GM18517 (cell line): ENCODE results near the gene HSH2D.
"Not testable (repeated sequence)": the region's sequence is repeated elsewhere in the genome, so short reads cannot be mapped to it uniquely, and the experiment has no call there.

Source experiments
- ATAC-seq: cut with Tn5 transposase; IDR thresholded peaks from one replicate; pipeline ENCODE4 v1.9.1; 2021; ENCODE audit warnings: mild to moderate bottlenecking, moderate library complexity; ENCODE audit not compliant: unreplicated experiment

HSH2D gene, protein sequence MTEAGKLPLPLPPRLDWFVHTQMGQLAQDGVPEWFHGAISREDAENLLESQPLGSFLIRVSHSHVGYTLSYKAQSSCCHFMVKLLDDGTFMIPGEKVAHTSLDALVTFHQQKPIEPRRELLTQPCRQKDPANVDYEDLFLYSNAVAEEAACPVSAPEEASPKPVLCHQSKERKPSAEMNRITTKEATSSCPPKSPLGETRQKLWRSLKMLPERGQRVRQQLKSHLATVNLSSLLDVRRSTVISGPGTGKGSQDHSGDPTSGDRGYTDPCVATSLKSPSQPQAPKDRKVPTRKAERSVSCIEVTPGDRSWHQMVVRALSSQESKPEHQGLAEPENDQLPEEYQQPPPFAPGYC

DNA sequence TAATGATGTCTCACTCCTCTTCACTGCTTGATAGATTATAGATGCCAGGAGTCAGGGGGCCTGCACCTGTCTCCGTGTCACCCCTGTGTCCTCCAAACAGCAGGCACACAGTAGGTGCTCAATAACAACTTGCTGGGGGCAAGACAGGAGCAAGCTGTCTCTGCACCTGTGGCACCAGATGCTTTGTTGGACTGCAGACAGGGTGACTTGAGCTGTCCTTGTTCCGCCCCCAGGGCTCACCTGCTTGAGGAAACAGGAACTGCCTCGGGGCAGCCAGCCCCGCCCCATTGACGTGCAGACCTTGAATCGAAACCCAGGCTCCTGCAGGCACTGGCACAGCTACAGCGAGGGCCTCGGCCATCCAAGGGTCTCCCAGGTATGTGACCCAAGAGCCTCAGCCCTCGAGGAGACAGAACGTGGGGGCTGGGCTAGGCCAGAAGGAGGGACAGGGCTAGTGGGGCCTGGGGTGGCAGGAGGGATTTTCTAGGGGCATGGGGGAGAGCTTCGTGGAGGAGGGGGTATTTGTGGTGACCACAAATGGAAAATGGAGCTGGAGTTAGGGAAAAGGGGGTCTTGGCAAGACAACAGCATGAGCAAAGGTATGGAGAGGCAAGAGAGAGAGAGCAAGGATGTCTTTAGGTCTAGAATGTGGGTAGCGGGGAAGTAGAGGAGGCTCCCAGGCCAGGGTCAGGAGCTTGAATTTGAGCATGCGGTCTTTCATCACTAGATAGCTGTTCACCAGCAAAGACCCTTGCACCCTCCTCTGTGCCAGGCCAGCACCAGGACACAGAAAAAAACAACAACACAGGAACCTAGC, at the start of gene HSH2D:
Gene HSH2D (plus strand): TSS at position 287 of the 817 bp plus-strand sequence. CDS start 5,066 bp downstream, outside the sequence.
- ATAC-seq = peak; percentile 50

DNA sequence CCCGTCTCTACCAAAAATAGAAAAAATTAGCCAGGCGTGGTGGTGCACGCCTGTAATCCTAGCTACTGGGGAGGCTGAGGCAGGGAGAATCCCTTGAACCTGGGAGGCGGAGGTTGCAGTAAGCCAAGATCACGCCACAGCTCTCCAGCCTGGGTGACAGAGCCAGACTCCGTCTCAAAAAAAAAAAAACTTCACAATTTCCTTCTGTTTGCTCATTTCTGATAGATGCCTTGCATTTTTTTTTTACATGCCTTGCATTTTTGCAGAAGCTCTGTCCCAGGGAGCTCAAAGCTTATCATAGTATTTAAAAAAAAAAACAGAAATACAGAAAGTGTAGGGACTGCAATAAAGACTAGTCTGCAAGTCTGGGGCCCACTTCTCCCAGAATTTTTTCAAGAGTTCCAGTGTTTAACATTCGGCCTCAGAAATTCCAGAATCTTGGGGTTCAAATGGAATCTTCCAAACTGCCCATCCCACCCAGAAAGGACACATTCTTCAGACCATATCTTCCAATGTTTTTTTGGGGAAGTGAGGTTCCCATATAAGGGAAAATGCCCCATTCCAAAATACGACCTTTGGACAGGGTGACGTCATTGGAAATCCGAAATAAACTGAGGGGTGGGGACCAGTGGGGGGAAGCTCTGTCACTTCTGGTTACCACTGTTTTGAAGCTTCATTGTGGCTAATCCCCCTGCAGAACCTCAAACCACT, 49.0 kb upstream of the HSH2D start:
- no peak for ATAC-seq

DNA sequence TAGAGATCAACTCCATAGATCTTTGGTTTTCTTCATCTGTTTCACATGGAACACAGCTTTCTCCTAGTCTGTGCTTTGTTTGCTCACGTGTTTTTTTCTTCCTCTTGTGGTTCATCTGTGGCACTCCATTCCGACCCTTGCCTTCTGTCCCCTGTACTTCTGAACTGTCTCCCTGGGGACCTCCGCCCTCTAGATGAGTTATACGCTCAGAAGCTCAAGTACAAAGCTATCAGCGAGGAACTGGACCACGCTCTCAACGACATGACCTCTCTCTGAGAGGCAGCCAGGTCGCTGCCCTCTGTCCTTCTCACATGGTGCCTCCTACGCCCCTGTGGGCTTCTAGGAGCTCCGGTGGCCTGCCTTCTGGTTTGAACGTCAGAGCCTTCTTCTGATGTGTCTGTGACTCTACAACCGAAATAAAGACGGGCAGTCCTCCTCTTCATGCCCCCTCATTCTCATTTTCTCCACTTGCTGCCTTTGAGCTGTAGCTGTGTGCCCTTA, 48.4 kb upstream of the HSH2D start:
- ATAC-seq = no peak

DNA sequence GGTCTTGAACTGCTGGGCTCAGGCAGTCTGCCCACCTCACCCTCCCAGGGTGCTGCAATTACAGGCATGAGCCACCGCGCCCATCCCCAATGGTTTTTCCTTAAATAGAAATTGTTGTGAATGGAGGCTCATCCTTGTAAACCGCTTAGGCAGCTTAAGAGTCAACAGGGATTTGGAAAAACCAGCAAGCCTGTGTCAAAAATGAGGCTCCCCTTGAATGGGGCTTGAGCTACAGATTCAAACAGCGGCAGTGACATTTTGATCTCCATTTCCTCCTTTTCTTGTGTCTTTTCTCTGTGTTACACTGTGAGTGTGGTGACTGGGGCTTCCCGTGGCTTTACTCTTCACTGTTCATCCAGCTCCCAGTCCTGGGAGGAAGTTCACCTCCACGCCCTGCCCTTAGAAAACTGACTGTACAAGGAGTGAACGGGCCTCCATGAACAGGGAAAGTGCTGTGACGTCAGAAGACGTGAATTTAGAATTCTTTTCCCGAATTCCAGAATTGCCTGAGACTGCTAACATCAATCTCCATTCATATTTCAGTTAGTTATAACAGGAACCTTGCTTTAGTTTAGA, 47.1 kb upstream of the HSH2D start:
- ATAC-seq = no peak

DNA sequence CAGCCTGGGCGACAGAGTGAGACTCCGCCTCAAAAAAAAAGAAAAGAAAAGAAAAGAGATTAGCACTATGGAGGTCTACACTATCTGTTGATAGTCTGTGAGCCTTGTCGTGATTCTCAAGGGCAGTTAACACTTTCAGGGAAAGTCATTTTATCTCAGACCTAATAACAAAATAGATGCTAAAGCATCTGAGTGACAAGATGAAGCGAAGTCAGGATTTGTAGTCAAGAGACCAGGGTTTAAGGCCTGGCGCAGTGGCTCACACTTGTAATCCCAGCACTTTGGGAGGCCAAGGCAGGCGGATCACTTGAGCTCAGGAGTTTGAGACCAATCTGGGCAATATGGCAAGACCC, 45.1 kb upstream of the HSH2D start:
- no peak for ATAC-seq

DNA sequence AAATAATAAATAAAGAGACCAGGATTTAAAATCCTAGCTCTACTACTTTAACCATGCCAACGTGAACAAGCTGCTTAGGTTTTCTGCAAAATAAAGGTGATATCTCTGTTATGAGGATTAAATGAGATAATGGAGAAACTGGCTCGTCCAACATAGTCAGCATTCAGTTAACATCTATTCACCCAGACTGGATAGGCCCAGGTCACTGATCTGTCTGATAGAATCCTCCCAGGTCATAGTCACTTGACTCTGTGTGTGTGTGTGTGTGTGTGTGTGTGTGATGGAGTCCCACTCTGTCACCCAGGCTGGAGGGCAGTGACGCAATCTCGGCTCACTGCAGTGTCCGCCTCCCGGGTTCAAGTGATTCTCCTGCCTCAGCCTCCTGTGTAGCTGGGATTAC, 44.7 kb upstream of the HSH2D start:
- ATAC-seq = no peak

DNA sequence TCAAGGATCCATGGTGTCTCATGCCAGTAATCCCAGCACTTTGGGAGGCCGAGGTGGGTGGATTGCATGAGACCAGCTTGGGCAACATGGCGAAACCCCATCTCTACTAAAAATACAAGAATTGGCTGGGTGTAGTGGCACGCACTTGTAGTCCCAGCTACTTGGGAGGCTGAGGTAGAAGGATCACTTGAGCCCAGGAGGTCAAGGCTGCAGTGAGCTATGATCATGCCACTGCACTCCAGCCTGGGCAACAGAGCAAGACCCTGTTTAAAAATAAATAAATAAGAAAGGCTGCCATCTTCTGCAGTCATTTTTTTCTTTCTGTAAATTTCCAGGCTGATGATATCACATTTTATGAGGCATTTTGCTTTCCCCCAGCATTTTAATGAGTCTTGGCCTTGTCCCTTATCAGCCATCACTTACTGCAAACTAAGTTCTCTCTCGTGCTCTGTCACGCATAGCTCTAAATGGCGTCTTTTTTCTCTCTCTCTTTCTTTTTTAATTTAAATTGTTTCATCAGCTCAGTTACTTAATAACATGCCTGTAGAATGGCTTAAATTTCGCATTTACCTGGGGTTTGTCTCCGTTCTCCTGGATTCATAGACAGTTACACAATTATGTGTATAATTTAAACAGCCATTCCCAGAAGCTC, 44.0 kb upstream of the HSH2D start:
- not testable (repeated sequence) for ATAC-seq

DNA sequence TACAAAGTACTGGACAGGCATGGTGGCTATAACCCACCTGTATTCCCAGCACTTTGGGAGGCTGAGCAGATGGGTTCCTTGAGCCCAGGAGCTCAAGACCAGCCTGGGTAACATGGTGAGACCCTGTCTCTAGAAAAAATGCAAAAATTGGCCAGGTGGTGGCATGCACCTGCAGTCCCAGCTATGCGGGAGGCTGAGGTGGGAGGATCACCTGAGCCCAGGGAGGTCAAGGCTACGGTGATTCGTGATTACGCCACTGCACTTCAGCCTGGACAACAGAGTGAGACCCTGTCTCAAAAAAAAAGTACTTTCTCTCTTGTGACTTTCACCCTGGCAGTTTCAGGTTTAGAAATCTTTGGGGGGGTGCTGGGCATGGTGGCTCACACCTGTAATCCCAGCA, 43.0 kb upstream of the HSH2D start:
- no peak for ATAC-seq

DNA sequence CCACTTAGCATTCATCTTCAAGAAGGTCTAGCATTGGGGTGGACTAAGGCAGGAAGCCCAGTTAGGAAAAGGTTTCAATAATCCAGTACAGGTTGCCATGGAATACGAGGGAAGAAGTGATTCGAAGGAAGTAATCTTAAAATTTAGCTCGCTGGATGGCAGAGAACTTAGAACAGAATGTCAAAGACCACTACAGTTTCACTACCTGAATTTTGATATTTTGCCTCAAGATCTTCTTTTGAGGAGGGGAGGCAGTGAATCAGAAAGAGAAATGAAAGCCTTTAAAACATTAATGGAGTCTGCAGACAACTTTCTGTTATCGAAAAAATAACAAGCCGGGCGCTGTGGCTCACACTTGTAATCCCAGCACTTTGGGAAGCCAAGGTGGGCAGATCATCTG, 38.8 kb upstream of the HSH2D start:
- ATAC-seq = no peak

DNA sequence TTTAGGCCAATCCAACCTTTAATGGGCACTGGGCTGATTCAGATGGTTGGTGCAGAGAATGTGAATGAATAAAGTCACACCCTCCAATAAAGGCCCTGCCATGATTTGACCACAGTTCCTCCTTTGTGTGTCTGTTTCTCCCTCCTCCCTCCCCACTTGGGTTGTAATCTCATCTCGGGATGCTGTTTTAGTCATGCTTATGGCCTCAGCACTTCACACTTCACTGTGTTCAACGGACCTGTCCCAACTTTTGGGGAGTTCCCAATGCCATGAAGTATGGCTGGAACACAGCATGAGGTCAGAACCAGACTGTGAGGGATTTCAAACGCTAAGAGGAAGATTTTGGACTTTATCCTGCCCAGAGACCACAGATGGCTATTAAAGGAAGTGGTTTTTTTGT, 37.4 kb upstream of the HSH2D start:
- ATAC-seq = no peak

DNA sequence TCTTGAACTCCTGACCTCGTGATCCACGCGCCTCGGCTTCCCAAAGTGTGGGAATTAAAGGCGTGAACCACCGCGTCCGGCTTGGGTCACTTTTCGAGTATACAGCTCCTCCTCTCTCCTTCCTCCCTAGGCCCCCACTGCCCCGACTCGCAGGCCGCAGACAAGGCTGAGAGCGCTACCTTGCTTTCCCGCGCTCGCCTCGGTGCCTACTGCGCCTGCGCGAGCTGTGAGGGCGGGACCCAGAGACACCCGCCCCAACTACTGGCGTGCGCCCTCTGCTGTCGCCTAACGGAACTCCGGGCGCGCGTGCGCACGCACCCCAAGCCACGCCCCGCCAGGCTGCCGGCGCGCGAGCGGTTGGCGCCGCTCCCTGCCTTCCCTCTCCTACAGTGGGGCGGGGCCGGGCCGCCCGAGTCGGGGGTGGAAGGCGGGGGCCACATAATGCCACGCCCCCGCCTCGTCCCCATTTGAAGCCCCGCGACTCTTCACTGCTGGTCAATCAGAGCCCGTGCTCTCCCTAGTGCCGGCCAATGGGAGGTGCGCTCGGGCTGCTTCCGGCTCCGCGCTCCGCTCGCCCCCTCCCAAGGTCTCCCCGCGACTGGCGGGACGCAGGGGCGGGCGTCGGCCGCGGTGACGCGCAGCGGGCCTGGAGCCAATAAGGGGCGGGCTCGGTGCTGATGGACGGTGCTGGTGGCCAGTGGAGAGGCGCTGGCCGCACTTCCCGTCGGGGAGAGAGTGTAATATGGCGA, 32.2 kb upstream of the HSH2D start, which contains the start of gene RAB8A:
Gene RAB8A (plus strand): TSS at position 730 of the 749 bp plus-strand sequence. CDS start 13 bp downstream, at position 743.
- ATAC-seq = peak; percentile 79

DNA sequence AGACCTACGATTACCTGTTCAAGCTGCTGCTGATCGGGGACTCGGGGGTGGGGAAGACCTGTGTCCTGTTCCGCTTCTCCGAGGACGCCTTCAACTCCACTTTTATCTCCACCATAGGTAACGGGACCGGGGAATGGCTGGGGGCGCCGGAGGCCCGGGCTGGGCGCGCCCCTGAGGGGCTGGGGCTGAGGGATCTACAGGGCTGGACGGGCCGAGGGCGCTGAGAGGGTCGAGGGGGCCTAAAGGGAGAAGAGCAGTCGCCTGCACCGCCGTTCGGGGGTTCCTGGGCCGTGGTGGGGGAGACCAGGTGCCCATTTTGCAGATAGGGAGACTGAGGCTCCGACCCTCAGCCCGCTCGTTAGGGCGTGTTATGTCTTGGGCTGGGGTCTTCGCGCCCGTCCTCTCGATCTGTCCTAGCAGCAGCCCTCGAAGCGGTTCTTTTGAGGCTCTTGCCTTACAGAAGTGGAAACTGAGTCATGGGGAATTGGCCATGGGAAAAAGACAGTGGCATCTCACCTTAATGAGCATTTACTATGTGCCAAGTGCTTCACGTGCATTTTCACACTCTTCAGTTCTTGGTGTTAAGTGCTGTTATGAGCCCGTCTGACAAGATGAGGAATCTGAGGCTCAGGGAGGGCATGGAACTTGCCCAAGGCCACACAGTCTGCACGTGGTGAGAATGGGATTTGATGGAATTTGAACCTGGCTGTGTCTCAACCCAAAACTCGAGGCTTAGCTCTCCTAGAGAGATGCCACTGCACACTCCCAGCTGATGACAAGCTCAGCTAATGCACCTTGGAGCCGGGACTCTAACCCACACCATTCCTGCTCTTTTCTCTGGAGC, 31.4 kb upstream of the HSH2D start:
- no peak for ATAC-seq

DNA sequence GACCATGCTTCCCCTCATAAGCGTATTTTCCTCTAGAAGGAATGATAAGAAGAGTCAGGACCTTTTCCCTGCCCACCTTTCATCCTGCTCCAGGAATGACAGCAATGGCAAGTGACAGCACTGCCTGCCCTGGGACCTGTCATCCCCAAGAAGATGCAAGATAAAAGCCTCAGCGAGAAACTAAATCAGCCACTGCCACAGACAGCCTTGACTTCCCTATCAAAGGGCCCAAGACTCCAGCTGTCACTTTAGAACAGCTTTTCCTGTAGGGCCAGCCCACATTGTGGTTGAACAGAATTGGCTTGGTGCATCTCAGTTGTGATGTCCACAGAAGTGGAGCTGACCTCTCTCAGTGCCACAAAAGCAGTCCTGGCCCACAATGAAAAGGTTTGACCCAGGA, 30.7 kb upstream of the HSH2D start:
- no peak for ATAC-seq

DNA sequence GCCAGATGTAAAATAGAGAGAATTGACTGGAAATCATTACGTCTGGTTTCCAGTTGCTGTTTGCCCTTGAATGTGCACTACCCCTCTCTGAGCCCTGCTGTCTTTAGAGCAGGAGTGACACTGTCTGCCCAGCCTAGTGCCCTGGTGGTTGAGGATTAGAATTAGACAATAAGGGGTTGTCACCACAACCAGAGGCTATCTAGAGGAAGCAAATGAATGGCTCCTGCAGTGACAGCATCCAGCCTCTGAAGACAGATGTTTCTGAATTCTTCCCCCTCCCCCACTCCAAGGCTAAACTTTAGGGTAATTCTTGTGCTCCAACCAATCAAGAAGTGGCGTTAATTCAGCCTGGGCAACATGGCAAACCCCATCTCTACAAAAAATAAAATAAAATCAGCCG, 29.8 kb upstream of the HSH2D start:
- no peak for ATAC-seq

DNA sequence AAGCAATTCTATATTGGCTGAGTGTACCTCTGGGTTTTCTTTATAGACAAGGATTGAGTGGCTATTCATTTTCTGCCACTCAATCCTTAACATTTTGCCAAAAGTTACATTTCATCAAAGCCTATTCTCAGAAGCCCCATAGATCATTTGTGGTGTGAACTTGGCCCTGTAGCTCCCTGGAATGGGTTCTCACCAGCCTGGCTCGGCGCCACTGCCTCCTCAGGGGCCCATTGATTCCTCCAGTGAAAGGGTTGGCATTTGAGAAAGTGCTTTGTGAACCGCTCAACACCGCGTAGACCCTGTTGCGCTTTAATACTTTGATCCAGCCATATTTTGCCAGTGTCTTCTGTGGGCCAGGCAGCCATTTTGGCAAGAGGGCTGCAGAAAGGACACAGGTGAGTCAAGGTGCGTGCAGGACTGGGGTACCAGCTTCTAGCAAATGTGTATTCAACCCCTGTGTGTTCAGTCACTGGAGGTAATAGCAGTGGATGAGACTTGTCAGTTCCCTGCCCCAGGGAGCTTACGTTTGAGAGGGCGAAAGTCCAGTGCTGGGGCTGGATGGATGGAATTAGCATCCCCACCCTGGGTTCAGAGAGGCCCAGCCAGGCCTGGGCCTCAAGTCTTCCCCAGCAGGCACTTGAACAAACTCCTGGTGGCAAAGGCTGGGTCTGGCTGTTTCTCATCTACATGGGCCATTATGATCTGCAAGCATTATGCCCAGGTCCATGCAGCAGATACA, 28.0 kb upstream of the HSH2D start:
- no peak for ATAC-seq

DNA sequence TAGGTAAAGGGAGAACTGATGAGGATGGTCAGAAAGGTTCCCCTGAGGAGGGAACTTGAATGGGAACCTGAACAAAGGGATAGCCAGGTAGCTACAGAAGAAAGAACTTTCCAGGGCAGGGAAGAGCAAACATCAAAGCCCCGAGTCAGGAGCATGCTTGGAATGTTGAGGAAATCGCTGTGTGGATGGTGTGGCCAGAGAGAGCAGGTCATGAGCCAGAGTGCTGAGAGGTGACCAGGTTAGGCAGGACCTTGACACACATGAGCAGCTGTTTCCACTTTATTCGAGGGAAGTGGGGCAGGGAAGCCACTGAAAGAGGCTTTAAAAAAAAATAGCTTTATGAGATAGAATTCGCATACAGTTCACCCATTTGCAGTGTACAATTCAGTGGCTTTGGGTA, 27.4 kb upstream of the HSH2D start:
- ATAC-seq = no peak

DNA sequence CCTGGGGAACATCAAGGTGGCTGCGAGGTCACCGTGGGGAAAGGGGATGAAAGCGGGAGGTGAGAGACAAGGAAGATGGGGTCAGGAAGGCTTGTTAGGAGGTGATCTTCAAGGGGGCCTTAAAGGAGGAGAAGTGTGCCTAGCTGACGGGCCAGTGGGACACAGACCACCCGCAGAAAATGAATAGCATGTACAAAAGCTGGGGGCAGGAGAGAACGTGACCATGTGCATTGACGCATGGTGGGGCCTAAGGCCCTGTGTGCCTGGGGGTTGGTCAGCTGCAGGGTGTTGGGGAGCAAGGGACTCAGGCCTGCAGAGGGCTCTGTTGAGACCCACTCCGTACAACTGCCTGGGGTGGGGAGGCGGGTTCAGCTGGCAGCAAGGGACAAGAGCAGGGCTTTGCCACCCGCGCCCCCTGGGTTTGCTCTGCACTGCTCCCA, 25.9 kb upstream of the HSH2D start:
- no peak for ATAC-seq

DNA sequence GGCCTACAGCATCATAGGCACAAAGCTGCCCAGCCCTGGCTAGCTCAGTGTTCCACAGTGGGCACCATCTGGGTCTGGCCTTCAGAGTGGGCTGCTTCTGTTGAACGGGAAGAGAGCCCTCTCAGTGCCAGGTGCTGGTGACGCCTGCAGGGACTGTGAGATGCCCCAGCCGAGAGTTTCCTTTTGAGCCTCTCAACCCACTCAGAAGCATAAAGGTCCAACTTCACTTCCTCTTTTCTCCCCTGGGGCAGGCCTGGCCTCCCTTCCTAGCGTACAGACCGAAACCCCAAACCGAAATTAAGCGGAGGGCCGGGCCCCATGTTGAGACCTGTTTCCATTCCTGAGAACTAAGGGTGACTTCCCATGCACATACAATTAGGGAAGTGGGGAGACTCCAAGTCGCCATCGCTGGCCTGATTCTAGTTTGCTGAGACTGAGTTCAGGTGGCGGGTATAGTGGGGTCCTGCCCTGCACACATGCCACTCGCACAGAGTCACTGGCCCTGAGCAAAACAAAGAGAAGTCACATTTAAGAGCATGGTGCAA, 24.9 kb upstream of the HSH2D start:
- peak; percentile 85 for ATAC-seq
